HL-60 (cell line): Measurements from ENCODE around the gene RILPL1.

ENCODE experiments used
- TF ChIP-seq, protein P1 (sequence below): IDR thresholded peaks from one replicate; pipeline ENCODE4 v1.5.1; 2011; ENCODE audit warnings: low read length, control low read depth, inconsistent platforms; ENCODE audit not compliant: insufficient read depth
- TF ChIP-seq, protein P2 (sequence below): IDR thresholded peaks from 2 replicates; pipeline ENCODE4 v1.6.1; 2012; ENCODE audit warnings: low read depth; ENCODE audit not compliant: insufficient replicate concordance

GRCh38 chr12:123479442-123480180 lies 53.9 kb downstream of the RILPL1 start:
- TF ChIP-seq, protein P1, sequence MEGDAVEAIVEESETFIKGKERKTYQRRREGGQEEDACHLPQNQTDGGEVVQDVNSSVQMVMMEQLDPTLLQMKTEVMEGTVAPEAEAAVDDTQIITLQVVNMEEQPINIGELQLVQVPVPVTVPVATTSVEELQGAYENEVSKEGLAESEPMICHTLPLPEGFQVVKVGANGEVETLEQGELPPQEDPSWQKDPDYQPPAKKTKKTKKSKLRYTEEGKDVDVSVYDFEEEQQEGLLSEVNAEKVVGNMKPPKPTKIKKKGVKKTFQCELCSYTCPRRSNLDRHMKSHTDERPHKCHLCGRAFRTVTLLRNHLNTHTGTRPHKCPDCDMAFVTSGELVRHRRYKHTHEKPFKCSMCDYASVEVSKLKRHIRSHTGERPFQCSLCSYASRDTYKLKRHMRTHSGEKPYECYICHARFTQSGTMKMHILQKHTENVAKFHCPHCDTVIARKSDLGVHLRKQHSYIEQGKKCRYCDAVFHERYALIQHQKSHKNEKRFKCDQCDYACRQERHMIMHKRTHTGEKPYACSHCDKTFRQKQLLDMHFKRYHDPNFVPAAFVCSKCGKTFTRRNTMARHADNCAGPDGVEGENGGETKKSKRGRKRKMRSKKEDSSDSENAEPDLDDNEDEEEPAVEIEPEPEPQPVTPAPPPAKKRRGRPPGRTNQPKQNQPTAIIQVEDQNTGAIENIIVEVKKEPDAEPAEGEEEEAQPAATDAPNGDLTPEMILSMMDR = no peak
- TF ChIP-seq, protein P2, sequence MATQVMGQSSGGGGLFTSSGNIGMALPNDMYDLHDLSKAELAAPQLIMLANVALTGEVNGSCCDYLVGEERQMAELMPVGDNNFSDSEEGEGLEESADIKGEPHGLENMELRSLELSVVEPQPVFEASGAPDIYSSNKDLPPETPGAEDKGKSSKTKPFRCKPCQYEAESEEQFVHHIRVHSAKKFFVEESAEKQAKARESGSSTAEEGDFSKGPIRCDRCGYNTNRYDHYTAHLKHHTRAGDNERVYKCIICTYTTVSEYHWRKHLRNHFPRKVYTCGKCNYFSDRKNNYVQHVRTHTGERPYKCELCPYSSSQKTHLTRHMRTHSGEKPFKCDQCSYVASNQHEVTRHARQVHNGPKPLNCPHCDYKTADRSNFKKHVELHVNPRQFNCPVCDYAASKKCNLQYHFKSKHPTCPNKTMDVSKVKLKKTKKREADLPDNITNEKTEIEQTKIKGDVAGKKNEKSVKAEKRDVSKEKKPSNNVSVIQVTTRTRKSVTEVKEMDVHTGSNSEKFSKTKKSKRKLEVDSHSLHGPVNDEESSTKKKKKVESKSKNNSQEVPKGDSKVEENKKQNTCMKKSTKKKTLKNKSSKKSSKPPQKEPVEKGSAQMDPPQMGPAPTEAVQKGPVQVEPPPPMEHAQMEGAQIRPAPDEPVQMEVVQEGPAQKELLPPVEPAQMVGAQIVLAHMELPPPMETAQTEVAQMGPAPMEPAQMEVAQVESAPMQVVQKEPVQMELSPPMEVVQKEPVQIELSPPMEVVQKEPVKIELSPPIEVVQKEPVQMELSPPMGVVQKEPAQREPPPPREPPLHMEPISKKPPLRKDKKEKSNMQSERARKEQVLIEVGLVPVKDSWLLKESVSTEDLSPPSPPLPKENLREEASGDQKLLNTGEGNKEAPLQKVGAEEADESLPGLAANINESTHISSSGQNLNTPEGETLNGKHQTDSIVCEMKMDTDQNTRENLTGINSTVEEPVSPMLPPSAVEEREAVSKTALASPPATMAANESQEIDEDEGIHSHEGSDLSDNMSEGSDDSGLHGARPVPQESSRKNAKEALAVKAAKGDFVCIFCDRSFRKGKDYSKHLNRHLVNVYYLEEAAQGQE = no peak
